K562 (cell line): ENCODE results near the gene OST4. TPM values are rescaled to one million over a fixed set of nuclear protein-coding genes. Genes with fewer than 3 reads are reported as not detected.

Experiments
- ADNP ChIP-seq: fragments of 200-800 bp; sonication (Bioruptor generic); IDR thresholded peaks from 2 replicates; pipeline ENCODE4 v1.6.1; 2016; ENCODE audit warnings: missing genetic modification characterization, missing compliant biosample characterization
- CAMTA2 ChIP-seq: fragments of 250-450 bp; sonication (Bioruptor Pico); conservative IDR thresholded peaks from 2 replicates; pipeline ENCODE4 v1.5.1; 2022
- CGGBP1 ChIP-seq: fragments of 250-450 bp; sonication (Bioruptor Pico); IDR thresholded peaks from 2 replicates; pipeline ENCODE4 v1.9.0; 2021; ENCODE audit warnings: mild to moderate bottlenecking
- FOXJ2 ChIP-seq: fragments of 200-800 bp; sonication (Bioruptor generic); IDR thresholded peaks from 2 replicates; pipeline ENCODE4 v1.6.1; 2016; ENCODE audit warnings: missing genetic modification characterization, missing compliant biosample characterization
- HMGXB4 ChIP-seq: sonication (generic); formaldehyde crosslinking; IDR thresholded peaks from 2 replicates; pipeline ENCODE4 v1.8.1; 2023; ENCODE audit warnings: mild to moderate bottlenecking, missing genetic modification reagents
- KAT7 ChIP-seq: sonication (generic); formaldehyde crosslinking; IDR thresholded peaks from 2 replicates; pipeline ENCODE4 v1.8.0; 2022; ENCODE audit warnings: missing genetic modification reagents, mild to moderate bottlenecking, borderline replicate concordance
- NELFE ChIP-seq: IDR thresholded peaks from 2 replicates; pipeline ENCODE4 v1.6.1; 2011; ENCODE audit warnings: mild to moderate bottlenecking; ENCODE audit not compliant: insufficient read depth, insufficient read length
- NFRKB ChIP-seq: fragments of 450-650 bp; IDR thresholded peaks from 2 replicates; pipeline ENCODE4 v1.6.1; 2016; ENCODE audit warnings: low read depth
- NFXL1 ChIP-seq: fragments of 450-650 bp; formaldehyde crosslinking; IDR thresholded peaks from 2 replicates; pipeline ENCODE4 v1.4.0; 2021; ENCODE audit warnings: mild to moderate bottlenecking
- NR2F6 ChIP-seq: fragments of 450-650 bp; formaldehyde crosslinking; IDR thresholded peaks from 2 replicates; pipeline ENCODE4 v1.4.0; 2020; ENCODE audit warnings: mild to moderate bottlenecking
- PHF21A ChIP-seq: fragments of 450-650 bp; IDR thresholded peaks from 2 replicates; pipeline ENCODE4 v1.6.1; 2017; ENCODE audit warnings: low read depth, borderline replicate concordance
- TAF1 ChIP-seq: IDR thresholded peaks from 2 replicates; pipeline ENCODE4 v1.6.1; 2011; ENCODE audit warnings: mild to moderate bottlenecking, low read length, moderate library complexity; ENCODE audit not compliant: insufficient read depth, control insufficient read depth, severe bottlenecking; ENCODE audit errors: extremely low read depth
- ZBTB34 ChIP-seq: fragments of 250-450 bp; sonication (Bioruptor Pico); IDR thresholded peaks from 2 replicates; pipeline ENCODE4 v1.8.0; 2021; ENCODE audit warnings: mild to moderate bottlenecking, moderate library complexity
- ZEB2 ChIP-seq: fragments of 450-650 bp; IDR thresholded peaks from 2 replicates; pipeline ENCODE4 v1.6.1; 2016
- ZNF274 ChIP-seq: IDR thresholded peaks from 2 replicates; pipeline ENCODE4 v1.6.1; 2011; ENCODE audit warnings: low read depth, mild to moderate bottlenecking, low read length, moderate library complexity, borderline replicate concordance
- ZNF76 ChIP-seq: fragments of 250-450 bp; sonication (Bioruptor Pico); IDR thresholded peaks from 2 replicates; pipeline ENCODE4 v1.4.0; 2020; ENCODE audit warnings: mild to moderate bottlenecking, moderate library complexity, borderline replicate concordance
- ZZZ3 ChIP-seq: fragments of 450-650 bp; IDR thresholded peaks from 2 replicates; pipeline ENCODE4 v1.6.1; 2016; ENCODE audit warnings: antibody characterized with exemption, mild to moderate bottlenecking, moderate library complexity
- polyA plus RNA-seq, 8 experiments: library from polyadenylated mRNA; depleted of rRNA in 4 of 8; stranded (reverse) in 5 of 8; unstranded in 3 of 8; fragments of >200 nt; fragmentation: Nextera tagmentation in 2 of 8; fragmentation: Illumina TruSeq in 1 of 8; extraction: Ambion mirVana in 2 of 8; extraction: Trizol in 1 of 8; gene quantifications; 2 replicates each; pipeline versions ENCODE4 v1.2.1 to v1.2.3, GENCODE V29; 2011 to 2014; ENCODE audit warnings: inconsistent platforms in 1 of 8, missing spikeins in 1 of 8
- total RNA-seq, 7 experiments: library from RNA; depleted of rRNA in 6 of 7; stranded (reverse); fragments of >200 nt in 6 of 7; fragmentation: Illumina TruSeq in 2 of 7; extraction: Trizol in 2 of 7; gene quantifications; 2 replicates each; pipeline versions ENCODE4 v1.2.1 to v1.2.3, GENCODE V29; 2011 to 2021; ENCODE audit warnings: low replicate concordance in 1 of 7
- TF ChIP-seq, protein P1 (sequence below): fragments of 250-450 bp; sonication (Bioruptor Pico); IDR thresholded peaks from 2 replicates; pipeline ENCODE4 v1.9.0; 2021; ENCODE audit warnings: mild to moderate bottlenecking, inconsistent platforms
- TF ChIP-seq, protein P2 (sequence below): IDR thresholded peaks from 3 replicates; pipeline ENCODE4 v1.6.1; 2011; ENCODE audit warnings: borderline replicate concordance, mild to moderate bottlenecking, moderate library complexity; ENCODE audit not compliant: insufficient read length; ENCODE audit errors: extremely low read depth

OST4 gene
- total and polyA plus RNA-seq, 9 of the 15 experiments (the other 6 are each of a cell fraction or from before 2014, with no cell fraction given) = 186 to 1,155 (median 355) TPM

- no peak for TF ChIP-seq NFXL1 (CRISPR knock-in tag)
- TF ChIP-seq NR2F6 (CRISPR knock-in tag) = no peak
- TF ChIP-seq HMGXB4 (CRISPR knock-in tag) = no peak
- peak; percentile 47; the same call in 1 of the 2 replicates for TF ChIP-seq ZNF76 (CRISPR knock-in tag)
- no peak for TF ChIP-seq PHF21A
- TF ChIP-seq NFRKB = no peak
- TF ChIP-seq ZNF274 = no peak
- TF ChIP-seq, protein P1, sequence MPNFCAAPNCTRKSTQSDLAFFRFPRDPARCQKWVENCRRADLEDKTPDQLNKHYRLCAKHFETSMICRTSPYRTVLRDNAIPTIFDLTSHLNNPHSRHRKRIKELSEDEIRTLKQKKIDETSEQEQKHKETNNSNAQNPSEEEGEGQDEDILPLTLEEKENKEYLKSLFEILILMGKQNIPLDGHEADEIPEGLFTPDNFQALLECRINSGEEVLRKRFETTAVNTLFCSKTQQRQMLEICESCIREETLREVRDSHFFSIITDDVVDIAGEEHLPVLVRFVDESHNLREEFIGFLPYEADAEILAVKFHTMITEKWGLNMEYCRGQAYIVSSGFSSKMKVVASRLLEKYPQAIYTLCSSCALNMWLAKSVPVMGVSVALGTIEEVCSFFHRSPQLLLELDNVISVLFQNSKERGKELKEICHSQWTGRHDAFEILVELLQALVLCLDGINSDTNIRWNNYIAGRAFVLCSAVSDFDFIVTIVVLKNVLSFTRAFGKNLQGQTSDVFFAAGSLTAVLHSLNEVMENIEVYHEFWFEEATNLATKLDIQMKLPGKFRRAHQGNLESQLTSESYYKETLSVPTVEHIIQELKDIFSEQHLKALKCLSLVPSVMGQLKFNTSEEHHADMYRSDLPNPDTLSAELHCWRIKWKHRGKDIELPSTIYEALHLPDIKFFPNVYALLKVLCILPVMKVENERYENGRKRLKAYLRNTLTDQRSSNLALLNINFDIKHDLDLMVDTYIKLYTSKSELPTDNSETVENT (CRISPR knock-in tag) = no peak
- TF ChIP-seq KAT7 (CRISPR knock-in tag) = no peak
- no peak for TF ChIP-seq ADNP
- no peak for TF ChIP-seq ZEB2
- TF ChIP-seq ZZZ3 = no peak
- TF ChIP-seq TAF1 = peak; percentile 23
- TF ChIP-seq NELFE = no peak
- TF ChIP-seq FOXJ2 (tag) = no peak
- no peak for TF ChIP-seq CGGBP1
- TF ChIP-seq CAMTA2 (CRISPR knock-in tag) = no peak
- TF ChIP-seq ZBTB34 = no peak
- TF ChIP-seq, protein P2, sequence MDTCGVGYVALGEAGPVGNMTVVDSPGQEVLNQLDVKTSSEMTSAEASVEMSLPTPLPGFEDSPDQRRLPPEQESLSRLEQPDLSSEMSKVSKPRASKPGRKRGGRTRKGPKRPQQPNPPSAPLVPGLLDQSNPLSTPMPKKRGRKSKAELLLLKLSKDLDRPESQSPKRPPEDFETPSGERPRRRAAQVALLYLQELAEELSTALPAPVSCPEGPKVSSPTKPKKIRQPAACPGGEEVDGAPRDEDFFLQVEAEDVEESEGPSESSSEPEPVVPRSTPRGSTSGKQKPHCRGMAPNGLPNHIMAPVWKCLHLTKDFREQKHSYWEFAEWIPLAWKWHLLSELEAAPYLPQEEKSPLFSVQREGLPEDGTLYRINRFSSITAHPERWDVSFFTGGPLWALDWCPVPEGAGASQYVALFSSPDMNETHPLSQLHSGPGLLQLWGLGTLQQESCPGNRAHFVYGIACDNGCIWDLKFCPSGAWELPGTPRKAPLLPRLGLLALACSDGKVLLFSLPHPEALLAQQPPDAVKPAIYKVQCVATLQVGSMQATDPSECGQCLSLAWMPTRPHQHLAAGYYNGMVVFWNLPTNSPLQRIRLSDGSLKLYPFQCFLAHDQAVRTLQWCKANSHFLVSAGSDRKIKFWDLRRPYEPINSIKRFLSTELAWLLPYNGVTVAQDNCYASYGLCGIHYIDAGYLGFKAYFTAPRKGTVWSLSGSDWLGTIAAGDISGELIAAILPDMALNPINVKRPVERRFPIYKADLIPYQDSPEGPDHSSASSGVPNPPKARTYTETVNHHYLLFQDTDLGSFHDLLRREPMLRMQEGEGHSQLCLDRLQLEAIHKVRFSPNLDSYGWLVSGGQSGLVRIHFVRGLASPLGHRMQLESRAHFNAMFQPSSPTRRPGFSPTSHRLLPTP = no peak
These were observed 24.5 kb upstream of the OST4 start (continued) for GRCh38 chr2:27095745-27096651.
